Lung (tissue), 12 donors: Measurements from ENCODE around the gene DKK3. TPM values are rescaled to one million over a fixed set of nuclear protein-coding genes. Genes with fewer than 3 reads are reported as not detected.

ENCODE experiments used
- ATAC-seq: fragments of 200-7000 bp; cut with Tn5 transposase; one replicate; pipeline ENCODE4 v1.9.1; 2020; ENCODE audit warnings: moderate number of reproducible peaks; ENCODE audit not compliant: insufficient read depth, low FRiP score
- DNase-seq, 3 donors: peaks; one replicate each; pipeline ENCODE4 v3.0.0-alpha.2; 2013 to 2017
- H3K27ac ChIP-seq, 2 donors: one replicate each; pipeline ENCODE4 v1.5.1; 2013; ENCODE audit warnings: mild to moderate bottlenecking in 2 of 2, moderate library complexity in 2 of 2, control low read depth in 1 of 2, inconsistent platforms in 1 of 2, low read depth in 1 of 2, low read length in 1 of 2
- H3K27me3 ChIP-seq, 3 donors: one replicate each; pipeline ENCODE4 v1.5.1; 2013; ENCODE audit warnings: low read length in 2 of 3; ENCODE audit not compliant: control insufficient read depth in 3 of 3, insufficient read depth in 3 of 3
- H3K36me3 ChIP-seq, 4 donors: one replicate each; pipeline ENCODE4 v1.5.1; 2013; ENCODE audit warnings: low read length in 4 of 4, mild to moderate bottlenecking in 1 of 4, moderate library complexity in 1 of 4; ENCODE audit not compliant: control insufficient read depth in 4 of 4, insufficient read depth in 4 of 4
- H3K4me1 ChIP-seq, 5 donors: one replicate each; pipeline ENCODE4 v1.5.1; 2013; ENCODE audit warnings: low read length in 5 of 5, mild to moderate bottlenecking in 2 of 5, moderate library complexity in 1 of 5; ENCODE audit not compliant: control insufficient read depth in 5 of 5, insufficient read depth in 5 of 5
- H3K4me3 ChIP-seq: one replicate; pipeline ENCODE4 v1.5.1; 2013; ENCODE audit warnings: mild to moderate bottlenecking, control low read depth, moderate library complexity
- H3K9ac ChIP-seq, 2 donors: one replicate each; pipeline ENCODE4 v1.5.1; 2013; ENCODE audit warnings: low read length in 2 of 2, control low read depth in 1 of 2; ENCODE audit not compliant: insufficient read depth in 1 of 2
- H3K9me3 ChIP-seq, 4 donors: one replicate each; pipeline ENCODE4 v1.5.1; 2013; ENCODE audit warnings: low read length in 3 of 4, mild to moderate bottlenecking in 1 of 4, moderate library complexity in 1 of 4; ENCODE audit not compliant: control insufficient read depth in 4 of 4, insufficient read depth in 3 of 4
- CTCF ChIP-seq: IDR thresholded peaks from 2 replicates; pipeline ENCODE4 v1.5.1; 2012; ENCODE audit warnings: mild to moderate bottlenecking; ENCODE audit errors: control extremely low read depth, extremely low read depth
- WGBS, 2 donors: extraction: QIAGEN DNeasy Blood & Tissue Kit; methylation state at CpG; one replicate each; pipeline ENCODE4 v1.1.7; 2013; 5-methylcytosine and 5-hydroxymethylcytosine counted together
- polyA plus RNA-seq, 2 donors: library from polyadenylated mRNA; stranded (reverse); fragments of 200-250 nt; gene quantifications; one replicate each; pipeline ENCODE4 v1.2.1, GENCODE V29; 2013
- total RNA-seq, 2 donors: library from RNA; depleted of rRNA in 1 of 2; stranded (reverse); fragments of >200 nt in 1 of 2; gene quantifications; one replicate each; pipeline ENCODE4 v1.2.1, GENCODE V29; 2014 to 2021
- donor health status: control.
- donor health status: control.
- donor health status: Bipolar disorder and iron deficiency.
- donor health status: healthy.
- donor health status: DM: yes; HTN: yes; CAD: no.

The DKK3 gene
- total and polyA plus RNA-seq, 4 donors: 45.3 to 121 (median 94.5) TPM

- no peak for TF ChIP-seq CTCF
Observed at GRCh38 chr11:11981840-11982239, 26.6 kb downstream of the DKK3 start.

GRCh38 chr11:11981364-11981763, 27.1 kb downstream of the DKK3 start:
- Histone ChIP-seq H3K27me3 (no peaks in the 10 kb centered on the region), H3K4me1 (peaks cover 28 to 47% (median 40%) of the 10 kb centered on the region in 5 donors), H3K27ac (peak overlapping the region in 1 of 2 donors; percentile 80), H3K36me3 (peaks cover 0 to 27% (median 7%) of the 10 kb centered on the region in 4 donors), H3K9ac (no peak overlapping the region), H3K4me3 (no peak overlapping the region), H3K9me3 (peaks cover 0 to 2% (median 0%) of the 10 kb centered on the region in 4 donors)
- no peak for TF ChIP-seq CTCF
- no peak for ATAC-seq
- WGBS, 2 donors: 90 to 96% methylated on average over 5 of the region's 5 CpGs
- DNase-seq: no peak

More at GRCh38 chr11:11981840-11982239, 26.6 kb downstream of the DKK3 start:
- 92 to 96% methylated on average over 6 of the region's 6 CpGs for WGBS, 2 donors
- H3K9me3 ChIP-seq: peaks cover 0 to 2% (median 0%) of the 10 kb centered on the region in 4 donors
- H3K27me3 ChIP-seq: no peaks in the 10 kb centered on the region
- no peak overlapping the region for H3K9ac ChIP-seq
- ATAC-seq (no peak), DNase-seq (no peak)
- peaks cover 0 to 30% (median 7%) of the 10 kb centered on the region in 4 donors for H3K36me3 ChIP-seq
- H3K27ac ChIP-seq: no peak overlapping the region
- H3K4me1 ChIP-seq: peaks cover 23 to 42% (median 39%) of the 10 kb centered on the region in 5 donors
- no peak overlapping the region for H3K4me3 ChIP-seq

GRCh38 chr11:11980841-11981308, 27.6 kb downstream of the DKK3 start:
- WGBS, 2 donors: 84 to 91% methylated on average over 3 of the region's 3 CpGs

More at GRCh38 chr11:11980841-11981308, 27.6 kb downstream of the DKK3 start:
- Histone ChIP-seq H3K9ac (no peak overlapping the region), H3K4me1 (peaks cover 31 to 50% (median 41%) of the 10 kb centered on the region in 5 donors), H3K4me3 (no peak overlapping the region), H3K27ac (peak overlapping the region; percentile 71 to 80), H3K27me3 (no peaks in the 10 kb centered on the region), H3K9me3 (peaks cover 0 to 2% (median 0%) of the 10 kb centered on the region in 4 donors), H3K36me3 (peaks cover 0 to 25% (median 7%) of the 10 kb centered on the region in 4 donors)
- ATAC-seq (no peak), DNase-seq (no peak)
- TF ChIP-seq CTCF: no peak
